Stomach (tissue), 4 donors: ENCODE data around the gene ARHGAP10.

ENCODE experiments used
- CTCF ChIP-seq, 7 experiments: fragments of 450-650 bp in 4 of 7; fragments of 200-600 bp in 3 of 7; sonication (generic) in 3 of 7; IDR thresholded peaks; one replicate each; pipeline ENCODE4 v1.5.1; 2016 to 2019; ENCODE audit warnings: antibody characterized with exemption in 7 of 7, control low read depth in 2 of 7, mild to moderate bottlenecking in 1 of 7
- POLR2A ChIP-seq, 4 donors: fragments of 450-650 bp; IDR thresholded peaks; one replicate each; pipeline ENCODE4 v1.6.1; 2016; ENCODE audit warnings: antibody characterized with exemption in 4 of 4, control low read depth in 2 of 4, mild to moderate bottlenecking in 1 of 4, moderate library complexity in 1 of 4

- TF ChIP-seq CTCF (IDR thresholded peaks at IDR 0.05) (no peak), POLR2A (IDR thresholded peaks at IDR 0.05) (no peak)
Measured at GRCh38 chr4:147739239-147739823, 7.4 kb downstream of the ARHGAP10 start.
